ENCODE results near the gene ELMO1. TPM values are rescaled to one million over a fixed set of nuclear protein-coding genes. Genes with fewer than 3 reads are reported as not detected.

The ELMO1 gene
- 0.13 and 0.16 TPM in 2 replicates for total RNA-seq
- 0.54 TPM for polyA plus RNA-seq (2012)

GRCh38 chr7:37448636-37449361 lies at the start of gene ELMO1:
Gene ELMO1, minus strand, starts transcription at chr7:37448864. Its CDS starts 106,174 bp downstream, at chr7:37342690.
- DNase-seq (ENCODE audit: low read depth): peak; percentile 26

GRCh38 chr7:37497576-37497975 lies 48.9 kb upstream of the ELMO1 start:
- no peak for DNase-seq (ENCODE audit: low read depth)

GRCh38 chr7:37495574-37496184 lies 47.0 kb upstream of the ELMO1 start:
- DNase-seq (ENCODE audit: low read depth): peak; percentile 34

- DNase-seq (ENCODE audit: low read depth): no peak
These were observed 46.3 kb upstream of the ELMO1 start for GRCh38 chr7:37494926-37495325.

- no peak for DNase-seq (ENCODE audit: low read depth)
These were observed 45.1 kb upstream of the ELMO1 start for GRCh38 chr7:37493810-37494209.

- no peak for DNase-seq (ENCODE audit: low read depth)
These were observed 44.5 kb upstream of the ELMO1 start for GRCh38 chr7:37493123-37493522.

GRCh38 chr7:37491919-37492694 lies 43.4 kb upstream of the ELMO1 start:
- DNase-seq (ENCODE audit: low read depth): no peak

- no peak for DNase-seq (ENCODE audit: low read depth)
These were observed 41.0 kb upstream of the ELMO1 start for GRCh38 chr7:37489703-37490102.

GRCh38 chr7:37488163-37488764 lies 39.6 kb upstream of the ELMO1 start:
- peak; percentile 3 for DNase-seq (ENCODE audit: low read depth)

- DNase-seq (ENCODE audit: low read depth): no peak
These were observed 35.9 kb upstream of the ELMO1 start for GRCh38 chr7:37484426-37485073.

GRCh38 chr7:37483627-37484026 lies 35.0 kb upstream of the ELMO1 start:
- no peak for DNase-seq (ENCODE audit: low read depth)

GRCh38 chr7:37482953-37483352 lies 34.3 kb upstream of the ELMO1 start:
- DNase-seq (ENCODE audit: low read depth): no peak

GRCh38 chr7:37482505-37482904 lies 33.8 kb upstream of the ELMO1 start:
- no peak for DNase-seq (ENCODE audit: low read depth)

- no peak for DNase-seq (ENCODE audit: low read depth)
These were observed 33.1 kb upstream of the ELMO1 start for GRCh38 chr7:37481722-37482288.

GRCh38 chr7:37481154-37481553 lies 32.5 kb upstream of the ELMO1 start:
- no peak for DNase-seq (ENCODE audit: low read depth)

GRCh38 chr7:37480041-37481031 lies 31.7 kb upstream of the ELMO1 start:
- DNase-seq (ENCODE audit: low read depth): no peak

GRCh38 chr7:37476881-37477450 lies 28.3 kb upstream of the ELMO1 start:
- no peak for DNase-seq (ENCODE audit: low read depth)

GRCh38 chr7:37476428-37476827 lies 27.8 kb upstream of the ELMO1 start:
- DNase-seq (ENCODE audit: low read depth): no peak

GRCh38 chr7:37475646-37476045 lies 27.0 kb upstream of the ELMO1 start:
- no peak for DNase-seq (ENCODE audit: low read depth)

Measured in myocyte (in vitro differentiated cells).